GM12872 (cell line): Measurements from ENCODE around the gene PKP1.

ENCODE experiments used
- CTCF ChIP-seq: IDR thresholded peaks from 3 replicates; pipeline ENCODE4 v1.5.1; 2011; ENCODE audit warnings: low read depth, mild to moderate bottlenecking, low read length, moderate library complexity; ENCODE audit not compliant: insufficient read depth

The PKP1 gene

GRCh38 chr1:201353186-201353940 is 70.1 kb downstream of the PKP1 start:
- TF ChIP-seq CTCF, result no peak

GRCh38 chr1:201354151-201354900 is 71.0 kb downstream of the PKP1 start:
- TF ChIP-seq CTCF, result no peak

GRCh38 chr1:201354901-201355295 is 71.6 kb downstream of the PKP1 start:
- no peak for TF ChIP-seq CTCF

- TF ChIP-seq CTCF, result no peak
Measured at GRCh38 chr1:201355471-201355870, 72.2 kb downstream of the PKP1 start.

- no peak for TF ChIP-seq CTCF
Measured at GRCh38 chr1:201356236-201356635, 72.9 kb downstream of the PKP1 start.

GRCh38 chr1:201356701-201357100 is 73.4 kb downstream of the PKP1 start:
- no peak for TF ChIP-seq CTCF

GRCh38 chr1:201357211-201357610 is 73.9 kb downstream of the PKP1 start:
- no peak for TF ChIP-seq CTCF
